Pancreas (tissue), 10 donors: ENCODE measurements around the gene REV3L. TPM values are rescaled to one million over a fixed set of nuclear protein-coding genes. Genes with fewer than 3 reads are reported as not detected.

ENCODE experiments used
- ATAC-seq, 4 donors: fragments of 200-7000 bp; cut with Tn5 transposase; one replicate each; pipeline versions ENCODE4 v1.8.0 to v1.9.1; 2020; ENCODE audit warnings: mild to moderate bottlenecking in 4 of 4, moderate library complexity in 4 of 4
- DNase-seq, 6 donors: peaks; one replicate each; pipeline ENCODE4 v3.0.0-alpha.2; 2020
- FAIRE-seq: peaks from 2 replicates; lab custom pipeline; 2012; peaks lifted over from hg19 to GRCh38; lab: Jason Lieb, UNC
- H3K27ac ChIP-seq, 4 donors: fragments of 200-600 bp; sonication (generic); 1 replicate in 3 of 4; 2 replicates in 1 of 4; pipeline versions ENCODE4 v1.5.0 to v1.8.0; 2020
- H3K27me3 ChIP-seq, 4 donors: fragments of 200-600 bp; one replicate each; pipeline ENCODE4 v1.8.0; 2021
- H3K36me3 ChIP-seq, 3 donors: fragments of 200-600 bp; sonication (generic) in 1 of 3; one replicate each; pipeline versions ENCODE4 v1.5.0 to v1.8.0; 2020 to 2021
- H3K4me1 ChIP-seq, 3 donors: fragments of 200-600 bp; one replicate each; pipeline ENCODE4 v1.8.0; 2021
- H3K4me3 ChIP-seq, 4 donors: fragments of 200-600 bp; sonication (generic) in 2 of 4; one replicate each; pipeline versions ENCODE4 v1.5.0 to v1.8.0; 2020 to 2021
- H3K9me3 ChIP-seq, 4 donors: fragments of 200-600 bp; one replicate each; pipeline ENCODE4 v1.8.0; 2021
- WGBS, 2 donors: extraction: QIAGEN DNeasy Blood & Tissue Kit; methylation state at CpG; one replicate each; pipeline ENCODE4 v1.1.7; 2013; 5-methylcytosine and 5-hydroxymethylcytosine counted together
- intact Hi-C, 3 donors: fragments of 100-400 bp; cut with DNase I; formaldehyde crosslinking; loops; one replicate each; pipeline versions ENCODE4 v1.11.1 to v1.14.2; 2022
- polyA plus RNA-seq, 2 donors: library from polyadenylated mRNA; stranded (reverse); fragments of 200-250 nt; gene quantifications; one replicate each; pipeline ENCODE4 v1.2.3, GENCODE V29; 2013
- total RNA-seq, 6 donors: library from RNA; stranded (reverse); fragmentation: NEBNext Ultra II Directional in 4 of 6; extraction: Animal tissue kit (Norgen Biotek cat#: 25700) in 4 of 6; gene quantifications; one replicate each; pipeline versions ENCODE4 v1.2.1 to v1.2.4, GENCODE V29; 2021 to 2023
- TF ChIP-seq, protein P1 (sequence below), 4 donors: fragments of 200-600 bp; sonication (generic) in 3 of 4; IDR thresholded peaks; one replicate each; pipeline versions ENCODE4 v1.5.0 to v1.8.0; 2021; ENCODE audit warnings: antibody characterized with exemption in 4 of 4
- donor health status: healthy with polysubstance abuse.
- donor health status: DM: no; HTN: no; CAD: no; lungs with moderate emphysema.
- donor health status: DM: no; HTN: no; CAD: no.
- donor health status: control.
- donor health status: control.
- donor health status: Bipolar disorder and iron deficiency.
- donor health status: DM: yes; HTN: yes; CAD: no.
- donor health status: DM: no; HTN: no; CAD: no.
- donor health status: DM: no; HTN: no; CAD: no.
- donor health status: DM: yes; HTN: yes; CAD: no.

The REV3L gene
- total and polyA plus RNA-seq, 8 donors, result 6.9 to 22.0 (median 15.2) TPM

DNA sequence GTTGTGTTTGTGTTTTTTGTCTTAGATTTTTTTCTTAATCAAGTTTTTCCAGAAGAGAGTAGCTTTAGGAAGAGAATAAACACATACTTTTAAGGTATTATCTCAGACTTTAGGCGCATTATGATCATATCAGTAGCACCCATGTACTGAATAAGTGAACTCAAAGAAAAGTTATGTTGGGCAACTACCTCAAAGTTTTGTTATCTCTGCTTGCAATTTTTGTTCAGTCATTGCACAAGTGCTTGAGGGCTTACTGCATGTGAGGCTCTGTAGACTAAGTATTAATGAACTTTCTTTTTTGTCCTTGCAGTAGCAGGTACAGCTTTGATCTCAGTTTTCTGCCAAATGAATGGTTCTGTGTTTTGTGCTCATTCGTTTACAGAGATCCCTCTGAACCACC lies 206.7 kb downstream of the REV3L start:
- H3K9me3 ChIP-seq, result no peaks in the 10 kb centered on the region
- H3K4me1 ChIP-seq, result no peaks in the 10 kb centered on the region
- ATAC-seq (no peak), FAIRE-seq (no peak), DNase-seq (no peak)
- H3K4me3 ChIP-seq, result no peak overlapping the region
- H3K27me3 ChIP-seq, result no peaks in the 10 kb centered on the region
- 92 to 97% methylated on average over 2 of the region's 2 CpGs for WGBS, 2 donors
- TF ChIP-seq, protein P1, sequence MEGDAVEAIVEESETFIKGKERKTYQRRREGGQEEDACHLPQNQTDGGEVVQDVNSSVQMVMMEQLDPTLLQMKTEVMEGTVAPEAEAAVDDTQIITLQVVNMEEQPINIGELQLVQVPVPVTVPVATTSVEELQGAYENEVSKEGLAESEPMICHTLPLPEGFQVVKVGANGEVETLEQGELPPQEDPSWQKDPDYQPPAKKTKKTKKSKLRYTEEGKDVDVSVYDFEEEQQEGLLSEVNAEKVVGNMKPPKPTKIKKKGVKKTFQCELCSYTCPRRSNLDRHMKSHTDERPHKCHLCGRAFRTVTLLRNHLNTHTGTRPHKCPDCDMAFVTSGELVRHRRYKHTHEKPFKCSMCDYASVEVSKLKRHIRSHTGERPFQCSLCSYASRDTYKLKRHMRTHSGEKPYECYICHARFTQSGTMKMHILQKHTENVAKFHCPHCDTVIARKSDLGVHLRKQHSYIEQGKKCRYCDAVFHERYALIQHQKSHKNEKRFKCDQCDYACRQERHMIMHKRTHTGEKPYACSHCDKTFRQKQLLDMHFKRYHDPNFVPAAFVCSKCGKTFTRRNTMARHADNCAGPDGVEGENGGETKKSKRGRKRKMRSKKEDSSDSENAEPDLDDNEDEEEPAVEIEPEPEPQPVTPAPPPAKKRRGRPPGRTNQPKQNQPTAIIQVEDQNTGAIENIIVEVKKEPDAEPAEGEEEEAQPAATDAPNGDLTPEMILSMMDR (IDR thresholded peaks at IDR 0.05), result no peak
- intact Hi-C loops, result no loop called here
- peaks cover 0 to 20% (median 6%) of the 10 kb centered on the region in 3 donors for H3K36me3 ChIP-seq
- no peak overlapping the region for H3K27ac ChIP-seq

DNA sequence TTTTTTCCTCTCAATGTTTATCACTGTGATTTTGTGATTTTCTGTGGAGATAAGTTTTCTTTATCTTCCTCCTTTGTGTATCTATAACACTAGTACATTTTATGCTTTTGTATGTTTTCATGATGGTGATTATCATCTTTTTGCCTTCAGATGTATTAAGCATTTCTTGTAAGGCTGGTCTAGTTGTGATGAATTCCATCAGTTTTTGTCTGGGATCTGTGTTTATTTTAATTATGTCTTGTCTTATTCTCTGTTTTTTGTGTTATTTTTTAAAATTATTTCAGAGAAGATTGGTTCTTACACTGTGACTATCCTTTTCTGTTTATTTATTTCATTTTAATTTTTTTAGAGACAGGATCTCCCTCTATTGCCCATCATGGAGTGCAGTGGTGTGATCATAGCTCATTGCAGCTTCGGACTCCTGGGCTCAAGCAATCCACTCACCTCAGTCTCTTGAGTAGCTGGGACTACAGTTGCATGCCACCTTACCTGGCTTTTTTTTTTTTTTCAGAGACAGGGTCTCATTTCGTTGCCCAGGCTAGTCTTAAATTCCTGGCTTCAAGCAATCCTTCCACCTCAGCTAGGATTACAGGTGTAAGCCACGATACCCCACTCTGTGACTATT lies 208.3 kb downstream of the REV3L start:
- DNase-seq (no peak), ATAC-seq (no peak), FAIRE-seq (no peak)
- peaks cover 0 to 20% (median 6%) of the 10 kb centered on the region in 3 donors for H3K36me3 ChIP-seq
- H3K4me1 ChIP-seq, result no peaks in the 10 kb centered on the region
- no peaks in the 10 kb centered on the region for H3K9me3 ChIP-seq
- TF ChIP-seq, protein P1 (IDR thresholded peaks at IDR 0.05), result no peak
- H3K27ac ChIP-seq, result no peak overlapping the region
- H3K27me3 ChIP-seq, result no peaks in the 10 kb centered on the region
- no peak overlapping the region for H3K4me3 ChIP-seq
- intact Hi-C loops, result no loop called here
- 96 to 97% methylated on average over 3 of the region's 3 CpGs for WGBS, 2 donors

DNA sequence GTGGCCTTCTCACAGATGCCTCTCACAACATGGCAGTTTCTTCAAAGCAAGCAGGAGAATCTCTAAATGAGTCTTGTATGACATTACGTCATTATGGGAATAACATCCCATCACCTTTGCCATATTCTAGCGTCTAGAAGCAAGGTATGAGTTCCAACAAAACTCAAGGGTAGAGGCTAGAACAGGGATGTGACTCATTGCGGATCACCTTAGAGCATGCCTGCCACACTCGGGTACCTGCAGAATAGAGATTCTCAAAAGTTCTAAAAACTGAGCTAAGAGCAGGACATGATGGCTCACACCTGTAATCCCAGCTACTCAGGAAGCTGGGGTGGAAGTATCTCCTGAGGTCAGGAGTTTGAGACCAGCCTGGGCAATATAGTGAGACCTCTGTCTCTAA lies 212.9 kb downstream of the REV3L start:
- Histone ChIP-seq H3K9me3 (no peaks in the 10 kb centered on the region), H3K27ac (no peak overlapping the region), H3K4me3 (no peak overlapping the region), H3K27me3 (no peaks in the 10 kb centered on the region), H3K4me1 (no peaks in the 10 kb centered on the region), H3K36me3 (peaks cover 6 to 18% (median 7%) of the 10 kb centered on the region in 3 donors)
- no peak for DNase-seq
- TF ChIP-seq, protein P1 (IDR thresholded peaks at IDR 0.05), result no peak
- intact Hi-C loops, result no loop called here
- no peak for FAIRE-seq
- 96 to 100% methylated on average over 4 of the region's 4 CpGs for WGBS, 2 donors
- ATAC-seq, result no peak

DNA sequence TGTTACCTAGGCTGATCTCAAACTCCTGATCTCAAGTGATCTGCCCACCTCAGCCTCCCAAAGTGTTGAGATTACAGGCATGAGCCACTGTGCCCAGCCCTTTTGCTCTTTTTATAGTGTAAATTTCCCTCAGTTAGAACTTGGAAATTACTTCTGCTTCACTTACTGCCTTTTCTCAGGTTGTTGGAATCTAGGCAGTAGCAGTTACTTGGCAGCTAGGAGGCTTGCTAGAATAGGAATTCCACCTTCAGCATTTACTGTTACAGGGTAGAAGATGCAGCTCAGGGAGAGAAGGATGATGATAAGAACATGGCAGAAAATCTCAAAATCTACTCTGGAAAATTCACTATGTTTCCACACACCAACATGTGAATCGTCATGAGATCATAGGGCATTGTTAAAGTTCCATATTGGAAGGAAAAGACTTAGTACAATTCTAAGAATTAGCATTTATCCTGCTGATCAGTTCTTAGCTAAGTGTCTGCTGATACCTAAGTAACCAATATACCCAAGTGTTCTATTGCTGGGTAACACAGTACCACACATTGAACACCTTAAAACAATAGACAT lies 213.5 kb downstream of the REV3L start:
- TF ChIP-seq, protein P1 (IDR thresholded peaks at IDR 0.05), result no peak
- intact Hi-C loops, result no loop called here
- no peaks in the 10 kb centered on the region for H3K9me3 ChIP-seq
- no peak for DNase-seq
- 90 to 98% methylated on average over 1 of the region's 1 CpG for WGBS, 2 donors
- no peak overlapping the region for H3K4me3 ChIP-seq
- H3K4me1 ChIP-seq, result no peaks in the 10 kb centered on the region
- peaks cover under 1 to 14% (median 7%) of the 10 kb centered on the region in 3 donors for H3K36me3 ChIP-seq
- H3K27ac ChIP-seq, result no peak overlapping the region
- no peaks in the 10 kb centered on the region for H3K27me3 ChIP-seq
- FAIRE-seq, result no peak
- ATAC-seq, result no peak

DNA sequence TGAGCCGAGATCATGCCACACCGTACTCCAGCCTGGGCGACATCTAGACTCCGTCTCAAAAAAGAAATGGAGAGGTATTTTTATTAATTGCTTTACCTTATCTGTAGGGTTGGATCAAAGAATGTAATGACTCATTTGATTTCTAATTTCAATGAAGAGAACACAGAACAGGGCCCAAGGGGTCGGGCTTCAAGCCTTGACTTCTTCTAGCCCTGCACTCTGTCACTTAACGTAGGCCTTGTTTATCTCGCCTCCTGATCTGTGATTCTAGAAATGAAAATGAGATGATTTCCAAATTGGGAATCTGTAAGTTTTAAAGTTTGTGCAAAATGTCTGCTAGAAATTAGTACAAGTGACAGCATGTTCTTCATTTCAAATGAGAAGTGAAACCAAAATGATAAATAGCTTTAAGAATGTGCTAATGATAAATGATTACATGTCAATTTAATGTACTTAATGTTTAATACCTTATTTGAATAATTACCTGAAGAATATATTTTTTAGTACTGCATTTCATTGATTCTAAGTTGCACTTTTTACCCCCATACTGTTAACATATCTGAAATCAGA lies 215.2 kb downstream of the REV3L start:
- H3K9me3 ChIP-seq, result no peaks in the 10 kb centered on the region
- H3K4me3 ChIP-seq, result no peak overlapping the region
- intact Hi-C loops, result no loop called here
- DNase-seq (no peak), ATAC-seq (no peak), FAIRE-seq (no peak)
- H3K36me3 ChIP-seq, result peaks cover 0 to 14% (median 7%) of the 10 kb centered on the region in 3 donors
- H3K4me1 ChIP-seq, result peaks cover 0 to 4% (median 0%) of the 10 kb centered on the region in 3 donors
- no peaks in the 10 kb centered on the region for H3K27me3 ChIP-seq
- TF ChIP-seq, protein P1 (IDR thresholded peaks at IDR 0.05), result no peak
- no peak overlapping the region for H3K27ac ChIP-seq
- WGBS, 2 donors, result 93 to 94% methylated on average over 7 of the region's 7 CpGs
